GM18517 (cell line): ENCODE results near the gene CDK5R2.

Source experiments
- ATAC-seq: cut with Tn5 transposase; IDR thresholded peaks from one replicate; pipeline ENCODE4 v1.9.1; 2021; ENCODE audit warnings: mild to moderate bottlenecking, moderate library complexity; ENCODE audit not compliant: unreplicated experiment

The CDK5R2 gene

DNA sequence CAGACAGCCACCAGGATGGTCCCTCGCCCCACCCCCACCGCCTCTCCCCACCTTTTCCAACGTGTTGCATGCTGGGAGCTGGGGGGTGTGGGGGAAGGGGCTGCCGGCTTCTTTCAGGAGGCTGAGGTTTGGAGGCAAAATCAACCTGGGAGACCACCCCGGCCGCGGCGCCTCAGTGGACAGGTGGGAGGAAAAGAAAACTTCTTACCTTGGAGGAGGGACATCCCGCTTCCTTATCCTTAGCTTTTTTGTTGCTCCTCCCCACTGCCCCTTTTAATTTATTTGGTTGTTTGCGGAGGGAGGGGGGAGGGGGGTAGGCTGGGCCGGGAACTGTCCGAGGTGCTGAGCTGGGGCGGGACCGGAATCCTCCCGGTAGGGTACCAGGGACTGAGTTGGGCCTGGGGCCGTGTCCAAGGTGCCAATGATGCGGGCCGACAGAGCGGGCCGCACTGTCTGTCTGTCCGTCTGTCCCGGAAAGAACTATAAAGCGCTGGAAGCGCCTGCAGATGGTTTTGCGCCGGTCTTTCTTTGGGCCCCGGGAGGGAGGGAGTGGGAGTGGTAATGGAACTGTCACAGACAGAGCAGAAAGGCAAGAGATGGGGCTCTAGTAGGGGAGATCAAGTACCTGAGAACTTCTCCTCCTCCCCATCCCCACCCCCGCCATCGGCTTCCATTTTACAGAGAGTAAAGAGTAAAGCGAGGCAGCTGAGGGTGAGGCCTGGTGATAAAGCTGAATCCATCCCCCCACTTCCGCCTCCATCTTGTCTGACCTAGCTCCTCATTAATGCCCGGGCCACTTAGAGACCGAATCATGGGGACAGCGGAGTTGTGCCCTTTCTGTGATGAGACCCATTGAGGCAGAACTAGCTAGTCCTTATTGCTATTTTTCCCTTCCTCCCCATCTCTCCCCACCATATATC lies 2.4 kb downstream of the CDK5R2 start:
- no peak for ATAC-seq

DNA sequence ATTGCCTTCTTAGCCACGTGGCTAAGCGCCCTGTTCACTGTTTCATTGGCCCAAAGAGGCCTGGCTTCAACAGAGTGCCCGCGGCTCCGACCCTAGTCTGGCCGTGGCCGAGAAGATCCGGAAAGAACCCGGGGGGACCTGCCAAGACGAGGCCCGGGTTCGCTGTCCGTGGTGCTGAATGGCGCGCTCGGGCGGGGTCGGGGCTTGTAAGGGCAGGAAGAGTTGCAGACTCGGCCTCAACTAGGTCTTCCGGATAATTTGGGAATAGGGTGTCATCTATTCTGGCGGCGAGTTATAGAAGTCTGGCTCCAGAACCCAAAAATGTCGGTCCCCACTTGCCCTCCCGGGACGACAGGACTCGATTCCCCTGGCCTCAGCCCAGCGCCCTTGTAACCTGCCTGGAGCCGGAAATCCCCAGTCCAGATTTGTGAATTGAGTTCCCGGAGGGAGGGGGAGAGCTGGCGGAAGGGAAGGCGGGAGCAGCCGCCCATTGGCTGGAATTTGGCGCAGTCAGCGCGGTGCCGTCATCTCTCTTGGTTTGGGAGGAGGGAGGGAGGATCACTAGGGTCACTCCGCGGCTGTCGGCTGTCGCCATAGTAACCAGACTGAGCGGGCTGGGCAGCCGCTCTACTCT lies 3.5 kb downstream of the CDK5R2 start:
- ATAC-seq: no peak

- no peak for ATAC-seq
These were observed 4.1 kb downstream of the CDK5R2 start for GRCh38 chr2:218963601-218964000.

GRCh38 chr2:218964041-218964771 lies 4.7 kb downstream of the CDK5R2 start:
- ATAC-seq: no peak

DNA sequence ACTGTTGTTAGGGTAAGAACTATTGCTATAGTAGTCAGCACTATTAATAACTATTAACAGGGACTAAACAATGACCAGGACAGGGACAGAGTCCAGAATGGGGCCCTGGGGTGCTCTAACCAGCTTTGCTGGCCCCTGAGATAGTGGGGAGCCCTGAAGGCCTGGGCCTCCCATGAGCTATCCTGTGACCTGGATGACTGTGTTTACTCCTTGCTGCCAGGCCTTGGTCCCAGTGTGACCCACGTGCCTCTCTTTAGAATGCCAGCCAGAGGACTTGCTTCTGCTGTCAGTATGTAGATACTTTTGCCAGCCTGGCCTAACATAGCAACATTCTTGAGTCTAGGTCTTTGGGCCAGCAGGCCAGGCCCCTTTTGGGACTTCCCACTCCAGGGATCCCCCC lies 11.4 kb downstream of the CDK5R2 start:
- ATAC-seq: no peak

GRCh38 chr2:218975060-218975777 lies 15.8 kb downstream of the CDK5R2 start:
- ATAC-seq: no peak

DNA sequence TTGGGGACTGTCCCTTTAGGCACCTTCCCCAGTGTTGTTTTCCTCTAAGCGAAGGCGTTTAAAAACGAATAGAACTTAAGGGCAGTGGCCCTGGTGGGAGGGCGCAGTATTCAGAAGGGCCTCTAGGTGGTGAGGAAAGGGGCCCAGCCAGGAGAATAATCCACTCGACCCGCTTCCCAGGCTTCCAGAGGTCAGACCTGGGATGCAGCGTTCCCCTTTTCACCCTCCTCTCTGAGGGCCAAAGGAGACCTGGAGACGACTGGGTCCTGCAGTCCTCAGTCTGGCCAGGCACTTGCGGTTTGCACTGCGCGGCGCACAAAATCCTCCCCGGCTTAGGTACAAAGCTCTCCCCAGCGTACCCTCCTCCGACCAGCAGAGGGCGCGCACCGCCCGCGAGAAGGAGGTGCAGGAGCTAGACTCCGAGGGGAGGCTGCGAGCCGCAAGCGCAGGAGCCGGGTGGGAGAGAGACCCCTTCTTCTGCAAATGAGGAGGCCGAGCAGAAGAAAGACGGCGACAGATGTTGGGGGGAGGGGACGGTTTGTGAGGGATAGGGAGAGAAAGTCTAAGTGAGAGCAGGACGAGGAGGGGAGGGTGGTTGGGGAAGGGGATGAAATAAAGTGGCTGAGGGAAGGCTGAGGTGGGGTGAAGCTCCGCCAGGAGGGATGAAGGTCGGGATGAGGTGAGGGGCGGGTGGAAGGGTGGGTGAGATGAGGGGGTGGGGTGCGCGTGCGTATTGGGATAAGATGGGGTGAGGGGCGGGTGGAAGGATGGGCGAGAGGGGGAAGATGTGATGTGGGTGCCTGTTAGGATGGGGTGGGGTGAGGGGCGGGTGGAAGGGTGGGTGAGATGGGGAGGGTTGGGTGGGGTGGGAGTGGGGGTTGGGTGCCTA lies 20.6 kb downstream of the CDK5R2 start:
- peak; percentile 77 for ATAC-seq

DNA sequence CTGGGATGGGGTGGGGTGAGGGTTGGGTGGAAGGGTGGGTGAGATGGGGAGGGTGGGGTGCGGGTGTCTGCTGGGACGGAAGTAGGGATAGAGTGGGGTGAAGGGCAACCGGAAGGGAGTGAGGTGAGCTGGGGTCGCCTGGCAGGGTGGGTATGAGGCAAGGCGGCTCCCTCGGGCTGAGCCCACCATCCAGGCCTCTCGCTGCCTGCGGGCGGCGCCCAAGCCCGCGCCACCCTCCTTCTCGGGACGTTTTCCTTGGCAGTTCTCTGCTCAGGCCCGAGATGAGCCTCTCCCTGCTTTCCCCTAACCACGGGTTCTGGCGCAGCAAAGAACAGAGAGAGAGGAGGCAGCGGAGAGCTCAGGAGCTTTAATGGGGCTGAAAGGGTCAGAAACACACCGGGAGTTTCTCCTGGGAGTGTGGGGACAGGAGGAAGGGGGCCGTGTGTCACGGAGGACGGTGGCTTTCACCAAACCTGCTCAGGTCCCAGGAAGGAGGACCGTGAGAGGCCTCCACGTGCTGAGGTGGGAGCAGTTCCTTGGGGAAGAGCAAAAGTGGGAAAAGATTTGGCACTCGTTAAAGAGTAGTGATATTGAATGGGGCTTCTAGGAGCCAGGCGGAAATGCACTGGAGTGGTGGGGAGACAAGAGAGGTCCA lies 21.4 kb downstream of the CDK5R2 start:
- no peak for ATAC-seq

DNA sequence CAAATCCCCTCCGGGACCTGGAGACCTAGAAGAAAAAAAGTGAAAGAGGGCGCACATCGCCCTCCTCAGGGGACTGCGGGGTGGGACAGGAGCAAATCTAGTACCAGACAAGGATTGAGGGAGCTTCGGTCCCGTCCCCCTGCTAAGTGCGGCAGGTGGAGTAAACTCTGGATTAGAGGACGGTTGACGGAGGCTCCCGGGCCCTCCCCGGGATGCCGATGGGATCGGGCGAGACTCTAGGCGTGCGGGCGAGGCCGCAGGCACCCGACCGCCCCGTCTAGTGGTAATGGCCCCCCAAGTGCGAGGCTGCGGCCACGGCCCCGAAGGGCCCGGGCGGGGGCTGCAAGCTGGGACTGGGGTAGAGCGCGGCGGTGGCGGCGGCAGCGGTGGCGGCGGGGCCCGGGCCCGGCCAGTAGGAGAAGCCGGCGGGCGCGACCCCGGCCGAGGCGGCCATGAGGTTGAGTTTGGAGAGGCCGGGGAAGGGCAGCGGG lies 22.0 kb downstream of the CDK5R2 start:
- no peak for ATAC-seq

- no peak for ATAC-seq
These were observed 22.6 kb downstream of the CDK5R2 start for GRCh38 chr2:218981881-218982585.

- ATAC-seq: no peak
These were observed 23.3 kb downstream of the CDK5R2 start for GRCh38 chr2:218982586-218983262.

DNA sequence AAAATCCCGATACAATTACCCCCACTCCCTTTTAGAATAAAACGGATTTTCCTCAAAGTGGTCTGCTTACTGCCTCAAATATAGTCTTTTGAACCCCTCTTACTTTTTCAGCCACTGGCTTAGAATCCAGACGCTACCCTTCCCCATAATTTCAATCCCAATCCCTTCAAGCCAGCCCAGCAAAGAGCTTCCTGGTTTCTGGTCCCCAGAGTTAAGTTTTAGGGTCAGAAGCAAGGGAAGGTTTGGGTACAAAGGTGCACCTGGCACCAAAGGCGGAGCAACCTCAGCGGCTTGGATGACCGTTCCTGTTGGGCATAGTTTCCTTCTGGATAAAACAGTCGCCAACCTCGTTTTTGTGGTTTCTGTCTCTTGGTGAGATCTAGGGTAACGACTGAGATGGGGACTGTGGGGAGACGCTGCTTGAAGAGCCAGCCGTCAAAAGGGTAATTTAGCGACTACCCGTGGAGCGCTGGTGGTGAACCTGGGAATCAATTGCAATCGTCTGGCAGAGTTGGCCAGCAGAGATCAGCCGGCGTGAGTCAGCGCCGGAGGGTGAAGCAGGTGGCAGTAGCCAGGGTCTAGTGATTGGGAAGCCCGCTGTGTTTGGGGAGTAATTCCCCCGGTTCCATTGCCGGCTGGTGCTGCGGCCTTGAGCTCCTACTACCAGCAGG lies 23.9 kb downstream of the CDK5R2 start:
- ATAC-seq: no peak

DNA sequence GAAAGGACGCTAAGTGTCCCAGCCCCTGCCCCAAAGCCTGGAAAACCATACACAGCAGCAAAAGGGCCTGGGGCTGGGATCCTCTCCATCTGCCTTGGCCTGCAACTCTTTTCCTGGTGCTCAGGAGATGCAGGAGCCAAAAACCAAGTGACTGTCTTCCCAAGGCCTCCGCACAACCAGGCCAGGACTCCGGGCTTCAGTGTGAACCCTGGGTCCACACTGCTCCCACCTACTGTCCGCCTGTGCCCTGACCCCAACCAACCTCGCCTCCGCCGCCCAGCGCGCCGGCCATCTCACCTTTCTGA lies 24.4 kb downstream of the CDK5R2 start:
- no peak for ATAC-seq

DNA sequence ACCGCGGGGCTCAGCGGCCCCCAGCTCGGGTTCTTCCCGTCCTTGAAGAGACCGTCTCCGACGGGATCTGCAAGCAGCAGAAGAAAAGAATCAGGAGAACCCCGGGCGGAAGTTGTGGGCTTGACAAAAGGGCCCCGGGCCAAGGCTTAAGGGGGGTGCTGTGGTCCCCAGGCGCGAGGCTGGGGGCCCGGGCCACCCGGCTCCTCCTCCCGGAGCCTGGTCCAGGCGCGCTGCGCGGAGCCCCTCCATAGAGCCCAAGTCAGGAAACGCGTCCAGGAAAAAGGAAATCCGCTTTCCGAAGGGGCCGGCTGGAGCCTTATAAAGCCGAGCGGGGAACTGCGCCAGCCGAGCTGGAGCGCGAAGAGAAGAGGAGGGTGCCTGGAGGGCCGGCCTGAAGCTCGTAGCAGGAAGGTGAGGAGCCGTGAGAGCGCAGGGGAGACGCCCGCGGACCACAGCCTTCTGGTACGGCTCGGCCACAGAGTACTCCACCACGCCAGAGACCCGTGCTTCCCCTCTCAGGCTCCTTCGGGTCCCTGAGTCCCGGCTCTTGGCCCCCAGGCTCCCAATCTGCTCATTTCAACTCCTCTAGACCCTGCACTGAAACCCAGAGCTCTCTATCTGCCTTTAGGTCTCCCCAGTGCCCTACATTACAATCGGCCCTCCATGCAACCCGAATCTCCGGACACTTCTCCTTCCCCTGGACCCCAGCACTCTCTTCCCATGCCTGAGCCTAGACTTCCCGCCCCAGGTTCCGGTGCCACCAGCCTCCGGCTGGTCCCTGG lies 25.0 kb downstream of the CDK5R2 start:
- ATAC-seq: no peak

GRCh38 chr2:218985021-218985324 lies 25.5 kb downstream of the CDK5R2 start, which contains the start of gene FEV:
Gene FEV, minus strand, starts transcription at chr2:218985184. Its CDS starts 109 bp downstream, at chr2:218985075.
- no peak for ATAC-seq

DNA sequence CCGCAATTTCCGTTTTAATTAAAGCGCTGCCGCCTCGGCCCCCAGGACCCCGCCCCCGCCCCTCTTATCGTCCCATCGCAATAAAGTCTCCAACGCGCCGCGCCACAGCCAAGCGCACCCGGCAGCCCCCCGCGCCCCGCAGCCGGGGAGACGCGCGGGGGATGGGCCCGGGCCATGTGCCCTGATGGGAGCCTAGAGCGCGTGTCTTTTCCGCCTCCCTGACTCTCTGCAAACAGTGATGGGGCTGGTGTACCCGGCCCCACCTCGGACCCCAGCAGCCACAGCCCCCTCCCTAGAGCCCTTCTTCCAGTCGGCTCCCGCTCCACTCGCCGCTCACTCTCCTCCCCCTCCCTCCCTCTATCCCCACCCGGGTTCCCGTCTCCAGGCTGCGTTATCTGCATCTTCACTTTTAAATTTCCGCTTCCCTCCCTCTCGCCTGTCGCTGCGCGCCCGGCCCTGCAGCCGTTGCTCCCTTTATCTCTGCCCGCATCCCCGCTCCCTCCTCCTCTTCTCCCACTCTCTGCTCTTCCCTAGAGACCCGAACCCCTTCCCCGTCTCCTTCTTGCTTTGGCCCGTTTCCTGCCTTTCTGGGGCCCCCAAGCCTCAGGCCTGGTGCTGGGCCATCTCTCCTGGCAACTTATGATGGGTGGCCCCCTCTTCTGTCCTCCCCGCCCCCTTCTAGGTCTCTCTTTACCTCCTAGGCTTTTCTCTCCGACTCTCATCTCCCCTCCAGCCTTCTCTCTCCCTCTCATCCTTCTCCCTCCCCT lies 26.0 kb downstream of the CDK5R2 start:
- ATAC-seq: no peak
